Measurements from ENCODE around the gene AARS2.

The AARS2 gene

DNA sequence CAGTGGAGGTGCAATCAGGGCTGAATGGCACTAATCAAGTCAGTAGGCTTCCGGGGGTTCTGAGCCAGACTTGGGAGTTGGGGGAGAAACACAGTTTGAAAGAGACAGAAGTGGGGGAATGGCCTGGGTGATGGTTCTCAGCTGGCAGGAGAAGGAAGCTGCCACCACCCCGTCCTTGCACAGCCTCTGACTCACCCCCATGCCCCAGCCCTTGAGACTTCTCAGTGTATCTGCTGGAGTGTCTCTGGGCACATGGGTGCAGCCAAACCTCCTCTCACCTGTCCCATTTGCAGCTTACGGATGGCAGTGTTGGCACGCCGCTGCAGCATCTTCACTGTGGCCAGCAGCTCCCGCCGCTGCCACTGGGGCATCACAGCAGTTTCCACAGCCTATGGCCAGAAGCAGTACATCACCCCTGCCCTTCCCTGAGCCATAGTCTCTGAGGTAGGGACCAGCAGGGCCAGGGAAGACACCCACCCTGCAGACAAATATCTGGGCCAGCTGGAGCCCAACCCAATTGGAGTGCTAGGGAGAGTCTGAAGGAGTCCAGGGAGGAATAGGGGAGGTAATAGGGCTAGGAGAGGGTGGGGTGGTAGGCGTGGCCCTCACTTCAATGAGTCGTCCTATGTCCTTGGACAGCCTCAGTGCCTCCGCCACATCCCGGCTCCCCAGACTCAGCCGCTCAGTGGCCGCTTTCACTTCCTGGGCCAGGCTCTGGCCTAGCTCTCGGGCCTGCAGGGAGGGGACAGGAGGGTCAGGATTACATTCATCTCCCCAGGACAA lies 11.2 kb downstream of the AARS2 start:
- no peak for DNase-seq (ENCODE audit: extremely low read depth in 1 of 2, low read depth in 1 of 2)

DNA sequence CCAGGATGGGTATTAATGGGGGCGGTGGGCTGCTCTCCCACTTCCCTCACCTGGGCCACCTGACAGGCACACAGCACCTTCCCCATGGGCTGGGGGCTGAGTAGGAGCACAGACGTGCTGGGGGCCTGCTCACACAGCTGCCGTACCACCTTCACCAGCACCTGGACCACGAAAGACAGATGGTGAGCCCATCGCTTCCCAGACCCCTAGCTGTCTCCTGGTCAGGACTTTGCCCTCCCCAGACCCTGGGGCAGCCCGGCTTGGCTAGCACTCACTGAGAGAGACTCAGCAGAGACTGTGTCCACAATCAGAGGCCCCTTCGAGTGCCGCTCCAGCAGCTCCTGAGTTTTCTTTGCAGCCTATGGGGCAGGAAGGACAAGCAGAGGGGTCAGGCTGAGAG lies 12.0 kb downstream of the AARS2 start:
- no peak for DNase-seq (ENCODE audit: extremely low read depth in 1 of 2, low read depth in 1 of 2)

DNA sequence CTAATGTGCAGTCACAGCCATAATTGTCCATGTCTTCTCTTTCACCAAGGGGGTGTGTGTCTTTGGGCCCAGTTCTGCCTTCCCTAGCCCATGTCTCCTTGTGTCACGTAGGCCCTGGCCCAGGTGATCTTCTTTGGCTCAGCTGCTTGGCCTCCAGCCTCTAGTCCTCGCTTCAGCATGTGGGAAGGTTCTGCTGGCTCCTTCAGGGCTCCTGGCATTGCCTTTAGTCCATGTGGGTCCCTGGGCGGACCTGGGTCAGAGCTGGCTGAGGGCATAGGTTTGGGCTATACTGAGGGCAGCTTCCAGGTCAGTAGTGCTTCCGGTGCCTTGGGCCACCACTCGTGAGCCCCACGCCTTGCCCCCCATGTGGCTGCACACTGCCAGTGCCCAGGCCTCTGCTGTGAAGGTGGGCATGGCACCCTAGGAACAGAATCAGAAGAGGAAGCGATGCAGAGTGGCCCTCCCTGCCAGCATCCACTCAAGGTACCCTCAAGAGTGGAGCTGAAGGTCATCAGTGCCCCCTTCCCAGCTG lies 12.8 kb downstream of the AARS2 start:
- DNase-seq (ENCODE audit: extremely low read depth in 1 of 2, low read depth in 1 of 2) = no peak

DNA sequence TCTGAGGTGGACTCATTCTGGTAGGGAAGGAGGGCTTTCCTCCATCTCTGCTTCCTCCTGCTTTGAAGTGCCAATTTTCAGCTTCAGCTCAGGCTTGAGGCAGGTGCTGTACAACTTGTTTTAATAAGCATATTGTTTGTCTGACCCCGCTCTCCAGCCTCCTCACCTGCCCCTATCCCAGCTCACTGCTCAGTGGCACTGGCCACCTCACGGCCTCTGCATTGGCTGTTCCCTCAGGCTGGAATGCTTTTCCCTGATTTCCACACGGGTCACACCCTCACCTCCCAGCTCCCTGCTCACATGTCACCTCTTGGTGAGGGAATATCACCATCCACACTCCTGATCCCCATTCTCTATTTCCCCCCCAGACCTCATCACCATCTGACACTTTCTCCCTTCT lies 14.3 kb downstream of the AARS2 start:
- DNase-seq (ENCODE audit: extremely low read depth in 1 of 2, low read depth in 1 of 2) = no peak

DNA sequence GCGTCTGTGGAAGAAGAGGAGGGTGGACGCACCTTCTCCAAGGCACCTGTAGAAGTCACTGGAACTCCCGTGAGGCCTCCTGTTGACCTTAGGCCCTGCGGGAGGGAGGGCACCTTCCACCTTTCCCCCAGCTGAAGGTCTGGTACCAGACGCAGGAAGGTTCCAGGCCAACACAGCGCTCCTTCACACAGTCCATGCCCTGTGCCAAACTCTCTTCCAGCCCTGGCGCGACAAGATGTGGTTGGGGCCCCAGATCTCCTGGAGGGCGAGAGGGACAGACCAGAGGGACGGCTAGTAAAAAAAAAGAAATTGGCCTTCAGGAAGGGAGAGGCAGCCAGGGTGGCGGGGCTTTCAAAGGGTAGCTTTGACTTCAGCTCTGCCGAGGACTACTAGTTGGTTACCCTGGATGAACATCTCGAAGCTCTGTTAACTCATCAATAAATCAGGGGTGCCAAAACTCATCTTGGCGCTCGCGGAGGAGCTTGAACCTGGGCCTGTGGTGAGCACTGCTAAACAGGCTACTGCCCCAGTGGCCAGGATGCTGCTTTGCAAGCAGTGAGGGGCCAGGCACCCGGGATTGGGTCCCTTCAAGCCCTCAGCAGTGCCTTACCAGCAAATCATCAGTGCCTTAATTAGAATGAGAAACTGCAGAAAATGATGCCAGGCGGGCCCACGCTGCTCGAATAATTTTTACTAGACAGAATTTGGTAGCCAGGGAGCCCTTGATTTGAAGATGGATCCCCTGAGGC lies 14.9 kb downstream of the AARS2 start:
- no peak for DNase-seq (ENCODE audit: extremely low read depth in 1 of 2, low read depth in 1 of 2)

DNA sequence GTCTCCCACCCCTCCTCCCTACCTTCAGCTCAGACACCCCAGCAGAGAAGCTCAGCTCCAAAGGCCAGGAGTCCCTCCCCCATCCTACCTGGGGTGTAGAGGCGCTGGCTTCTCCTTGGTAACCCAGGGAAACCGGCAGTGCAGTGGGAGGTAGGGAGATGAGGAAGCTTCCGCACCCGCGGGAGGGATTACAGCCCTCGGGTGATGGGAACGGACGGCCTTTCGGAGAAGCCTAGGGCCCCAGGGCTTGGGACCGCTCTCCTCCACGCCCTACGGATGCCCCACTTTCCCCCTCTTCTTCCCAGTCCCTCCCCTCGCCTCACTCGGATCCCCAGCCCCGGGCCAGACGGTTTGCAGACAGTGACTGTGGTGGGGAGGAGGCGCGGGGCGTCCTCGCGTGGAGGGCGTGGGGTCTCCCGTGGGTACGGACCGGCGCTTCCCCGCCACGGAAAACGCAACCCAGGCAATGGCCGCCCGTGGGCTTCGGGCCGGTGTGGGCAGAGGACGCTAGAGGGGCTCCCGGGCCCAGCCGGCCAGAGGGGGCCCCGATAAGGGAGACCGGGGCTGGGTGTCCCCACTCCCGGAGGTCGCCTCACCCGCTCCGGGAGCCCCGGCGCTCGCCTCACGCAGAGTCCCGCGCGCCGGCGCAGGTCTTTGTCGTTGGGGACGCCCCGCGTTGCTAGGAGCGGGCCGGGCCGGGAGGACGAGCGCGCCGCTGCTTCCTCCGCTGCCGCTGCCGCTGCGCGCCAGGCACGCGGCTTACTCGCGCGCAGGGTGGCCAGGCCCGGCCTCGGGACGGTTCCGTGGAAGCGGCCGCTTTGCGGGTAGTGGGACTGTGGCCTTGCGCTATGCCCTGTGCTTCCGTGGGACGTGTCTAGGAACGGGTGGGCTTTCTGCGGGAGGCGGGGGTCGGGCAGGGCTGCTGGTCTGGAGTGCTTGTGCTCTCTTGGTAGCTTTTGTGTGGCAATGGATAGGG lies 15.8 kb downstream of the AARS2 start:
- peak in 1 of 2 donors; percentile 33 for DNase-seq (ENCODE audit: extremely low read depth in 1 of 2, low read depth in 1 of 2)

DNA sequence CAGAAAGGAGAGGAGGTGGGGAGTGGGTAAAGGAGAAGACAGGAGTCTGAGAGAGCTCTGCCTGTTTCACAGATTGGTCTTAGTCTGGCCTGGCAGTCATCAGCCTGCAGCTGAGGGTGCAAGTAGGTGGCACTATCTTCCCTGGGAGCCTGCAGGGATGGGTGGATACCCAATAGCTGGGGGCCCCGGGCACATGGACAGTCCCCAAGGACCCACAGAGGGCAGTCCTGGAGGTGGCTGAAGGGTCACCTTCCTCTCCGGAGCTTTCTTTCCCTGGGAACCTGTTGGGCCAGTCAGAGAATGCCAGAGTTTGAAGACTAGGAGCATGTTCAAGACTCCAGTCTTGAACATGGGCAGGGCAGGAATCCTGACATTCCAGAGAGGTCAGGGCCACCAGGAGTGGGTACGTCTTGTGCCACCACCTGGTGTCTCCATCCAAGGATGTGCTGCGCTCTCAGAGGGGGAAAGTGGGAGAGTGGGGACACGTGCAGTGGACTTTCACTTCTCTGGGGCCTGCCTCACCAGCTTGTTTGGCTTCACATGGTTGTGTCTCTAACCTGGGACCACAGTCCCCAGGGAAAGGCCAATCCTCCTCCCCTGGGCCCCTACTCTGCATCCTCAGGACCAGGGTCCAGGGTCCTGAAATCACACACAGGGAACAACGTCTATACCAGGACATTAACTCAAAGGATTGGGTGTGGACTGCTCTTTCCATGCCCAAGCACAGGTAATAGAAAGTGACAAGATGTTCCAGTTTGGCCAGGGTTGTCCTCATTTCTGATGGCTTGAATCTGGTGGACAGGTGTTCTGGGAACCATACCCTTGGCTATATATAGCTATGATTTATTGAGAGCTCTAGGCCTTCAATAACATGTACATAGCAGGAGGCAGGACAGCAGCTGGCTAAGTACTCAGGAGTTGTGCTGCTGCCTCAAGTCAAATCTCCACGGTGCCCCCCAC lies 18.0 kb downstream of the AARS2 start:
- no peak for DNase-seq (ENCODE audit: extremely low read depth in 1 of 2, low read depth in 1 of 2)

DNA sequence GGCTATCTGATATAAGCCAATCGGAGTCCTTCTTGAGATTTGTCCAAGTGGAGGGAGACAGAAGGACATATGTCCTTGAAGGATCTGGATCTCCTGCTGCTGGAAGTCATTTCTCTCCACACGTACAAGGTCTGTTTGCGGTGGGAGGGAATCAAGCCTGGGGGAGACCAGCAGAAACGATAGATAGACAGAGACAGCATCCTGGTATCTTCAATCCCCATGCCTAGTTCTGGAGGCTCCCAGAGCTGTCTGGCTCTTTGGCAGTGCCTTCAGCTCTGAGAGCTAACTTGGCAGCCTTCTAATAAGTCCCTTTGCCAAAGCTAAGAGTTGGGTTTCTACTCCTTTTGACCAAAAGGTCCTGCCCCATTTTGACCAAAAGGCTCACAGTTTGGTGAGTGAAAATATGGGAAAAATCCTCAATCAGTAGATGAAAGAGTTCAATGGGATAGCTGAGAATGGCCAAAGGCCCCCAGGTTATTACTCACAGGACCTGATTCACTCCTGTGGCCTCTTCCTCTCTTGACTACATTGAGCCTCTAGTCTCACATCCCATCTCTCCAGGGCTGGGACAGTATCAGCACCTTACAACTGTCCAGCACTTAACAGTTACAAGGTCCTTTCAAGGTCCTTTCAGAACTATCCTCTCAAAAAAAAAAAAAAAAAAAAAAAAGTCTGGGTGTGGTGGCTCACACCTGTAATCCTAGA lies 20.3 kb downstream of the AARS2 start:
- no peak for DNase-seq (ENCODE audit: extremely low read depth in 1 of 2, low read depth in 1 of 2)

DNA sequence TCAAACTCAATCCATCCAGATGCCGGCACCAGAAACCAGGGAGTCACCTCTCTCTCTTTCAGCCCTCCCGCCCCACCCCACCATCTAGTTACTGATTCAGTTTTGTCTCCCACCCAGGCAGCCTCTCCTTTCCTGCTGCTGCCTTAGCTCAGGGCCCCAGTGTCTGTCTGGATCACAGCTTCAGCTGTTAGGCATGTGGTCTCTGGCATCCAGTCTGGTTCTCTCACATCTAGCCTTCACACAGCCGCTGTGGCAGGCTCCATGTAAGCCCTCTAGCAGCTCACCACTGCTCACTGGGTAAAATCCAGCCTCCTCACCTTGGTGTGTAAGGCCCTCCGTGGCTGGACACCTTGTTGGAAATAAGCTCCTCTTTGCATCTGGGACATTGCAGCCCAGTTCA lies 21.3 kb downstream of the AARS2 start:
- DNase-seq (ENCODE audit: extremely low read depth in 1 of 2, low read depth in 1 of 2) = no peak

DNA sequence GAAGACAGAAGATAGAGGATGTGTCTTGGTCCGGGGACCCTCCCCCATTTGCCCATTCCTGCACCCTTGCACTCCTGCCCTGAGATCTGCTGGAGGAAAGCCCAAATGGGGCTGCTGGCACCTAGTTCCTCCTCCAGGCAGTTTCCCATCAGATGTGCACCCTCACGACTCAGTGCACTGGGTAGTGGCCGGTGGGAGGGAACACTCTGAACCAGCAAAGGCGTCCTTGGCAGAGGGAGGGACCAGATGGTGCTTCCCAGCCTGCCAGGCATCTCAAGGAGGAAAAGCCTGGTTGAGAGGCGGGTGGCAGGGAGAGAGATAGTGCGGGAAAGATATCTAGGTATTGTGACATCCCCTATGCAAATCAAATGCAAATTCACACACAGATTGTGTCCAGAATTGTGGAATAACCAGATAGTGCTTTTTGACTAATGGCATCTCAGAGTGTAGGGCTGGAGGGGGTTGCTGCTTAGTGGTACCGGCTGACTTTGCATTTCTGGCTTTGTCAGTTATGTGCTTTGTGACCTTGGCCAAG lies 23.4 kb downstream of the AARS2 start:
- no peak for DNase-seq (ENCODE audit: extremely low read depth in 1 of 2, low read depth in 1 of 2)

DNA sequence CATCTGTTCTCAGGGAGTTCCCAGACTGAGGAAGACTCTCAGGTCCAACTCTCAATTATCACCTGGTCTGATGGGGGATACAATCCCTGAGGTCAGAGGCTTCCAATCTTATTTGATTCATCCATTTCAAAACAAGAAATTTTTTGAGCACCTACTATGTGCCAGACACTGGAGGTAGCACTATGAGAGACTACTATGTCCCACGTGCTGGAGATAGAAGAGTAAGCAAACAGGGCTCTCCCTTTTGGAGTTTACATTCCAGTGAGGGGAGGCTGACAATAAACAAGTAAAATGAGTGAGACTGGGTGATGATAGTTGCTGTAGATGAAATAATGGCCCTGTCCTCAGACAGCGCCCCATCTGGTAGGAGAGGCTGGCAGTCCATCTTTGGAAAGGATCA lies 26.4 kb downstream of the AARS2 start:
- DNase-seq (ENCODE audit: extremely low read depth in 1 of 2, low read depth in 1 of 2) = no peak

DNA sequence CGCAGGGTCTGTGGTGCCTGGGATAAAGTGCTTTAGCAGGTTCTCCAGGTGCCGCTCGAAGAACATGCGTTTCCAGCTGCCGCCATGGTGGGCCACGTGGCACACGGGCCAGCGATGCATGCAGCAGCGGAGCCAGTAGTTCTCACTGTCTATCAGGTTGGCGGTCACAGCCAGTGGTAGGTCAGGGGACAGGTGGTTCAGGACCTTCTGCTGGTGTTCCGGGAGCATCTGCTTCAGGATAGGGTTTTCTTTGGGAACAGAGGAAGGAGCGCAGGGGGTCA lies 26.9 kb downstream of the AARS2 start:
- no peak for DNase-seq (ENCODE audit: extremely low read depth in 1 of 2, low read depth in 1 of 2)

DNA sequence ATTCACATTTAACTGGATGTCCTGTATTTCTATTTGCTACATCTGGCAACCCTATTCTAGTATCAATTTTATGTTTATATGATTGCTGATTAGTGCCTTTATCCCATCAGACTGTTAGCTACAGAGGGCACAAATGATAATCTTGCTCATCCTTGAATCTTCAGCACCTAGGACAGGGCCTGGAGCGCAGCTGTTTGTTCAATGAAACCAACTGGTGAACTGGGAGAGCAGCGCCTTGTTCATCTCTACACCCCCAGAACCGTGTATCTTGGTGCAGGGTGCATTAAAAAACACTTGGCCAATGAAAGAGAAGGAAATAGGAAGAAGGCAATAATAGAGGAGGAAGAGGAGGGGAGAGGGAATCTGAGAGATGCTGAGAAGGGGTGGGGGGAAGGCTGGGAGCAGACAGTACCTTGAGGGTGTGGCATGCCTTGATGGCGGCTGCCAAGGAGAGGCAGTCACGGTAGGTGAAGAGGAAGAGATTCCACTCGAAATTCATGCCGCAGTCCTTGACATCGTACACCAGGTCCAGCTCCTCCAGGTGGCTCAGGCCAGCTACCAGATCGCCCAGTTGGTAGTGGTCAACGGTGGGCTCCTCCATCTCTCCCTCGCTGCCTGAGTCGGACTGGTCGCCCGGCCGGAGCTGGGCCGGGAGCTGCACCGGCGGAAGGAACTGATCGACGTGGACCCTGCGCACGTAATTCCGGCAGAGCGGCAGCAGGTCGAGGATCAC lies 27.4 kb downstream of the AARS2 start:
- no peak for DNase-seq (ENCODE audit: extremely low read depth in 1 of 2, low read depth in 1 of 2)

DNA sequence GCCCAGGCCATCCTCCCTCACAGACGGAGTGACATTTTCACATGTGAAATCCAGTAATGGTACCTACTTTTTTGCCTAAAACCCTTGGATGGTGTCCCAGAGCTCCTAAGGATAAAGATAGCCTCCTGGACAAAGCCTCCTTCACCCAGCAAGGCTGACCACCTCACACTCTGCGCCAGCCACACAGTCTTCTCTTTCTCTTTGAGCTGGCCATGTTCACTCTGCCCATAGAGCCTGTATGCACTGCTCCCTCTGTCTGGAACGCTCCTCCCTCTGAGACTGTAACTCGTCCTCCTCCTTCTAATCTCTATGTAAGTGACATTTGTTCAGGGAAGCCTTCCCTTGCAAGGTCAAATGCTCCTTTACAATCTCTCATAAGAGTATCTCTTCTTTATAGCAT lies 28.3 kb downstream of the AARS2 start:
- no peak for DNase-seq (ENCODE audit: extremely low read depth in 1 of 2, low read depth in 1 of 2)

DNA sequence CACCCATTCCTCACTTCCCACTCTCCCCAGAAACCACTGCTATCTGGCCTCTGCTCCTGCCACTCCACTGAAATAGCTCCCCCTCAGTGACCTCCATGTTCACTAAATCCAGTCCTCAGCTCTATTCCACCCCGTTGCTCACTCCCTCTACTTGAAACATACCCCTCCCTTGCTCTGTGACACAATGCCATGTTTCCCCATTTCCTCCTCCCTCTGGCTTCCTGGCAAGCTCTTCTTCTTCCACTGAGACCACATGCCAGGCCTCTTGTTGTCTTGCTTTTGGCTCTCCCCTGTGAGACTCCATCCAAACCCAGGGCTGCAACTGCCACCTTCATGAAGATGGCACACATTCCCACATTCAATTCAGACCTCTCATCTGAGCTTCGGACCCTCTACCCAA lies 29.0 kb downstream of the AARS2 start:
- no peak for DNase-seq (ENCODE audit: extremely low read depth in 1 of 2, low read depth in 1 of 2)

DNA sequence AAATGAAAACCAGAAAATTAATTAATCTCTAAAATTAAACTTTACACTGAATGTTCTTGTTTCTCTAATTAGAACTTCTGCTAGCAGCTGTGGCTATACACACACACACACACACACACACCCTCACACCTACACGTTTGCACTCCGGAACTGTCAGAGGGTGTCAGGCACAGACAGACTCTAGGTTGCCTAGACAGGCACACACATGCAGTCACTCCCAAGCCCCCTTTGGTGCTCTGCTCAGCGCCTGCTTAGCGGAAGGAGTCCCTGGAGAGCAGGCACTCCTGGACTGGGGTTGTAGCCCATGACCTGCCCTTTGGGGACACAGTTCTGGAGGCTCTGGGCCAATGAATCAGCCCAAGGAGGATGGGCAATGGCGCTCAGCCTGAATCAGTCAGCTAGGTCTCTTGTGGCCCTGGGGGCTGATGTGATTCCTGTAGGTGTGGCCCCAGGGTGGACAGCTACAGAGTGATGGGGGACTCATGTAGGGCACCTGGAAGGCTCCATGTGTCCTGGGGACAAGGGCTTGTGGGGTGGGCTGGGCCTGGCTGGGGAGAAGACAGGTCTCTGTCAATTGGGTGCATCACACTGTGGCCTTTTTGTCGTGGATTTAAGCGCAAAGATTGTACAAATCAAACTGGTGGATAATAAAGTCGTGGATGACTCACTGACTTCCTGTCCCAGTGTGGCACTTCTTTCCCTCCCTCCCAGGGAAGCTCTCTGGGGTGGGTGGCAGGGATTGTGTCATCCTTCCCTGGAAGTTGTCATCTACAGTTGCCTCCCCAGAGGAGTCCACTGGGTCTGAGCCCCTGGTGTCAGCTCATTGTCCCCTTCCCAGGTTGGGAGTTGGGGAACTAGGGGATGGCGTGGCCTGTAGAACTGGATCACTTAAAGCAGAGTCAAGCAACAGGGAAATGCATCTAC lies 34.1 kb downstream of the AARS2 start:
- no peak for DNase-seq (ENCODE audit: extremely low read depth in 1 of 2, low read depth in 1 of 2)

DNA sequence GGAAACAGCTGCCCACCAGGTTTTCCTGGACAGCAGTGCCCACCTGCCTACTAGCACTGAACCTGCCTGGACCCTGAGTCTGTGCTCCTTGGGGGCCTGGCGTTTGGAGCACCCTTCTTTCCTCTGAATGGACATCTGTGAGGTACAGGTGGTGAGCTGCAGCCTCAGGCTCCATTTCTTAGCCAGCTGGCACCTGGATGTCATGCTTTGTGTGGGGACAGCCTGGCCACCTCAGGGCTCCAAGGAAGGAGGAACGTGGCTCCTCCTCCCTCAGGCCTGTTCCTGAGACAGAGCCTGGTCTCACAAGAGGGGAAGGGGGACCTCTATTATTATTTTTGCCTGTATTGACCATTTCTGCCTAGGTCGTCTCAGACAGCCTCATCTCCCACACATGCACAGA lies 34.8 kb downstream of the AARS2 start:
- DNase-seq (ENCODE audit: extremely low read depth in 1 of 2, low read depth in 1 of 2) = no peak

DNA sequence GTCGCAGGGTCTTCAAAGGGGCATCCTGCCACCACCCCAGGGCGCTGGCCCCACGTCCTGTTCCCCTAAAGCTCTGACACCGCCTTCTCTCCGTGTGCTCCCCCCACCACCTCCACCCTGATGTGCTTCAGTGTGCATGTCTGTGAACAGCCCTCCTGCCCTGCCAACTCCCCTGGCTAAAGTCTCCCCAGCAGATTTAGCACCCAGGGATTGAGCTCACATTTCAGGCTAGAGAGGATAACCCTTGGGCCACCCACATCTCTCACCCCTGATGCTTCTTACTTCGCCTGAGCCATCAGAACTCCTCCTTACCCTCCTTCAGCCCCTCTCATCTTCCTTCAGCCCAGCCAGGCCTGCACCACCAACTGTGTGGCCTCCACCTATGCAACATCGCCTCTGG lies 35.4 kb downstream of the AARS2 start:
- DNase-seq (ENCODE audit: extremely low read depth in 1 of 2, low read depth in 1 of 2) = no peak

All from activated CD8-positive, alpha-beta memory T cell treated with anti-CD3 and anti-CD28 coated beads for 1 hour (primary cell).